Testis (tissue), 2 donors: Measurements from ENCODE around the gene PRDX6.

Experiments
- CTCF ChIP-seq, 3 experiments: fragments of 450-650 bp in 2 of 3; fragments of 200-600 bp in 1 of 3; sonication (generic) in 1 of 3; IDR thresholded peaks; one replicate each; pipeline ENCODE4 v1.5.1; 2016 to 2019; ENCODE audit warnings: antibody characterized with exemption in 3 of 3, mild to moderate bottlenecking in 2 of 3, moderate library complexity in 1 of 3
- POLR2A ChIP-seq: fragments of 450-650 bp; IDR thresholded peaks from one replicate; pipeline ENCODE4 v1.6.1; 2017; ENCODE audit warnings: antibody characterized with exemption, mild to moderate bottlenecking, moderate library complexity

- no peak for TF ChIP-seq CTCF (IDR thresholded peaks at IDR 0.05)
- TF ChIP-seq POLR2A: no peak
Measured at GRCh38 chr1:173459885-173460284, 17.2 kb upstream of the PRDX6 start.
